ENCODE data around the gene NXPH4.

NXPH4 gene

DNA sequence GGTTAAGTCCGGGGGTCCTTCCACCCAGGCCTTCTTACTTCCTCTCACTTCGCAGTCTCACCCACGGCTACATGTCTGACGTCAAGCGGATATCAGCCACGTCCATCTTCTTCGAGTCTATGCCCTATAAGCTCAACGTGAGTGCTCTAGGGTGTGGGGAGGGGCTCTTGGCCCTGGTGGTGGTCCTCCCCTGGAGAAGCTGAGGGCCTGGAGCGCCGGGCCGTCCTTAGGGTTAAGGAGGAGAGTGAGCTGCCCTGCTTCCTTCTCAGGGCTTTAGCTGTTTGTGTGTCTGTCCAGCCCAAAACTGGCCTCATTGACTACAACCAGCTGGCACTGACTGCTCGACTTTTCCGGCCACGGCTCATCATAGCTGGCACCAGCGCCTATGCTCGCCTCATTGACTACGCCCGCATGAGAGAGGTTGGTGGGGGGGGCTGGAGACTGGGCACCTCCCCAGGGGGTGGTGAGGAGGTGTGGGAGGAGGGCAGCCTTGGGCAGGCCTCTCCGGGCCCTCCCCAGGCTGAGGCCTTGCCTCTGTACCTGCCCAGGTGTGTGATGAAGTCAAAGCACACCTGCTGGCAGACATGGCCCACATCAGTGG is 15.7 kb downstream of the NXPH4 start:
- DNase-seq (ENCODE audit: low read depth): no peak

GRCh38 chr12:57233357-57234232 is 17.0 kb downstream of the NXPH4 start:
- no peak for DNase-seq (ENCODE audit: low read depth)

GRCh38 chr12:57234233-57234570 is 17.6 kb downstream of the NXPH4 start:
- no peak for DNase-seq (ENCODE audit: low read depth)

GRCh38 chr12:57234571-57235016 is 18.0 kb downstream of the NXPH4 start:
- no peak for DNase-seq (ENCODE audit: low read depth)

- no peak for DNase-seq (ENCODE audit: low read depth)
Observed at GRCh38 chr12:57235017-57235727, 18.6 kb downstream of the NXPH4 start.

DNA sequence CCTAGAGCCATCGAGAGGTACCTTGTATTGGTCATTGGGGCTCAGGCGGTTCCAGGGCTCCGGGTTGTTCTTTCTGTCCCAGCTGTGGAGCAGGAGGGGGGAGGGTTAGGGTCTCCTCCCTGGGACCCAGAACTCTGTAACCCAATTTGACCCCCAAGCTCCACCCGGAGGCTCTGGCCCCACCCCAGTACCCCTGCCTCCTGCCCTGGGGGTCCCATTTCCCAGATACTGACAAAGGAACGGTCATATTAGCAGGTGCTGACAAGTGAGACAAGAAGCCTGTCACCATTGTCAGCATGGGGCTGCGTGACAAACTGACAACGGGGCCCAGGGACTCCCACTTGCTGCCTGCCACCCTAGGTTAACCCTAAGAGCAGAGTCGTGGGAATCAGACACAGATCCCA is 19.1 kb downstream of the NXPH4 start:
- no peak for DNase-seq (ENCODE audit: low read depth)

- DNase-seq (ENCODE audit: low read depth): no peak
Observed at GRCh38 chr12:57236201-57236924, 19.8 kb downstream of the NXPH4 start.

- no peak for DNase-seq (ENCODE audit: low read depth)
Observed at GRCh38 chr12:57236925-57237595, 20.5 kb downstream of the NXPH4 start.

GRCh38 chr12:57237596-57237931 is 21.0 kb downstream of the NXPH4 start:
- no peak for DNase-seq (ENCODE audit: low read depth)

DNA sequence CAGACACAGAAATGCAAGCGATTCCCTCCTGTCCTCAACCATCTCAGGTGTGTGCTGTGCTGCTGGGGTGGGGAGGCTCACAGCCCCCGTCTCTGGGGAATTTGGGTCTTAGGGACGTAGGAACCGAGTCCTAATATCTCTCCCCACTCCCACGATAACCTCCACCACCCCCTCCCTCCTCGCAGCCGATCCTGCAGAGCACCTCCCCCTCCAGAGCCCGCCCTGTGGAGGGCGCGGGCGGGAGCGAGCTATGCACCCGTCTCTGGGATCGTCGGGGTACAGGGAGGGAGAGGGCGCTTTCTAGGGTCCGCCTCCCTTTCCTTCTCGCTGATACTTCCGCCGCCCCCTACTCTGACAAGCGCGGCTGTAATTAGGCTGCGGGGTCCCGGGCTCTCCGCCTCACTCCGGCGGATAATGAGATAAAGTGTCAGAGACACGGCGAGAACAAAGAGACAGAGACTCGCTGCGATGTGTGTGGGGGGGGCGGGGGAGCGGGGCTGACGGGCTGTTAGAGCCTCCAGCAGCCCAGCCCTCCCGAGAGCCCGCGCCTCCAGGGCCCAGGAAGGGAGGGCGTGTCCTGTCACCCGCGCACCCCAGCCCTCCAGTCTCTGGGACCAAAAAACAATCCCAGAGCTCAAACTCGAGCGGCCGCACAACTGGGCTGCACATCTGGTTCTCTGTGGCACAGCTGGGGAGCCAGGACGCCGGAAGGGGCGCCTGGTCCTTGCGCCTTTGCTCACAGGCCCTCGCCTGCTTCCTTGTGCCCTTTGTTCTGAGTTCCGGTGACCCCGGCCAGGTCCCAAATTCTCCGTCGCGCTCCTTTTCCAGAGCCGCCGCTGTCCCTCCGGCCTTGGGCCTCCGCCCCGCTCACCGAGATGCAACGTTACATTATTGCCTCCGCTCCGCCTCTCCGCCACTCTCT is 21.6 kb downstream of the NXPH4 start:
- no peak for DNase-seq (ENCODE audit: low read depth)

GRCh38 chr12:57238854-57239554 is 22.4 kb downstream of the NXPH4 start:
- peak; percentile 79 for DNase-seq (ENCODE audit: low read depth)

DNA sequence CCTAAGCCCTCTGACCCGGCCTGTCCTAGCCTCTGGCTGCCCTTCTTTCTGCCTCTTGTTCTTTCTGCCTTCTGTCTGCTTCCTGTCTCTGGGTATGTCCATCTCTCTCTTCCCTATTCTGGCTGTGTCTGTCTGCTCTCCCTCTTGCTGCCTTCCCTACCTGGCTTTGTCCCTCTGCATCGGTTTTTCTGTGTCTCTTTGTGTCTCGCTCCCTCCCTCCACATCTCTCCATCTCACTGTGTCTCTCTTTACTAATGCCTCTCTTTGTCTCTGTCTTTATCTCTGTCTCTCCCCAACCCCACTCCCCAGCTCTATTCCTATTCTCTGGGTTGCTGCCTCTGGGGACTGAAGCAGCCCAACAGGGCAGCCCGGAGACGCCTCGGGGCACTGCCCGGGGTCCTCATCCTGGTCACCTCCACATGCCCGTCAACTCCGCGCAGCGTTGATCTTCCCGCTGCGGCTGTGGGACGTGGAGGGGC is 23.0 kb downstream of the NXPH4 start:
- no peak for DNase-seq (ENCODE audit: low read depth)

GRCh38 chr12:57240066-57240921 is 23.7 kb downstream of the NXPH4 start:
- no peak for DNase-seq (ENCODE audit: low read depth)

DNA sequence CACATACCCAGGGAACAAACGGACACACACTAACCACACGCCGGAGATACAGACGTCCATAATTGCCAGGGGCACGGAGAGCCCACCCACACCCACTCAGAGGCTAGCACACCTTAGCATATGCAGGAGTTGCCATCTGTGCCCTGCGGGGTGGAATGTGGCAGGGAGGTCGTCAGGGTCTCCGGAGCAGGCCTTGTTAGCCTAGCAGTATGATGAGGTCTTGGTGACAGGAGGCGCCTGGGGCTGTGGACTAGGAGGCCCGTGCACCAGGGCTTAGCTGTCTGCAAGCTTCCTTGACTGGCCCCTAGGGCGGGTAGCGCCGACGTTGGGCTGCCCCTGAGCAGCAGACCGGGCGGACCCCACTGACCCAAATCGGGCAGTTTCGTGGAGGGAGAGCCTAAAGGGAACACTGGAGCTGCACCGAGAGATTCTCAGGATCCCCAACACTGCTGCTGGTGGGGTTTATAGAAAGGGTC is 24.4 kb downstream of the NXPH4 start:
- no peak for DNase-seq (ENCODE audit: low read depth)

- no peak for DNase-seq (ENCODE audit: low read depth)
Observed at GRCh38 chr12:57241402-57242310, 25.1 kb downstream of the NXPH4 start.

- no peak for DNase-seq (ENCODE audit: low read depth)
Observed at GRCh38 chr12:57242329-57242690, 25.7 kb downstream of the NXPH4 start.

DNA sequence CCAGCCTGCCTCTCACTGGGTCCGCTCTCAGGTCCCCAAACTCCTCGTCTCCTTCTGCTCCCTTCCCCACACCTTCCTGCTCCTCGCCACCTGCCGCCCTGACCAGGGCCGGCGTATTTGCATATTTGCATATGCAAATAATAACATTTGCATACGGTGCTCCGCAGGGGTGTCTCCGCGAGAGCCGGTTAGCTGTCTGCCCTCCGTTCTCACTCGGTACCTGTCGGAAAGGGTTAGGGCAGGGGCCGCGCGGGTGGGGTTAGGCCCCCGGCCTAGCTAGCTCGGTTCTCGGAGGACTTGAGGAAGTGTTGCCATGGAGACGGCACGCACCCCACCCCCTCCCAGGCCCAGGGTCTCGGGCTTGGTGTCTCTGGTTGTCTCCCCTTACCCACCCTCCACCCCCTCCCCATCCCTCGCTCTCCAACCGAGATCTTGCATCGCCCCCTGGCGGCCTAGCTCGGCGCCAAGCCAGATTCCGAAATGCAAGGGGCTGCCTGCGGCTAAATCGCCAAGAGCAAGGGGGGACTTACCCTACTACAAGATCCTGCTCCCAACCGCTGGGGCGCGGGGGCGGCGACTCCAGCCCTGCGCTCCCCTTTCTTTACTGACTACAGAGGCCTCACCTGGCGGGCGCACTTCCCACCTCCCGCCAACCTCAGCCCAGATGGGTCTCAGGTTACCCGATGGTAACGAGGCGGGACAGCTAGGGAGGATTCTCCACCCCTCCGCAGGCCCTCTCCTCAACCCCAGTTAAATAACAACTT is 26.3 kb downstream of the NXPH4 start:
- DNase-seq (ENCODE audit: low read depth): no peak
